B cell (primary cell): Measurements from ENCODE around the gene PRR7. TPM values are rescaled to one million over a fixed set of nuclear protein-coding genes. Genes with fewer than 3 reads are reported as not detected.

ENCODE experiments used
- ATAC-seq: fragments of 200-7000 bp; cut with Tn5 transposase; one replicate; pipeline ENCODE4 v1.10.0; 2021; ENCODE audit warnings: low read depth, mild to moderate bottlenecking, moderate number of reproducible peaks, moderate library complexity
- CTCF ChIA-PET: fragments of 350-600 bp; sonication (Branson Sonifier 250); formaldehyde crosslinking; loops from one replicate; lab custom pipeline; 2021; ENCODE audit warnings: antibody characterized with exemption, inconsistent platforms; lab: Charles Lee
- POLR2A ChIA-PET: fragments of 350-600 bp; sonication (Branson Sonifier 250); formaldehyde crosslinking; loops from one replicate; lab custom pipeline; 2021; ENCODE audit warnings: antibody characterized with exemption; lab: Charles Lee
- DNase-seq: peaks from one replicate; pipeline ENCODE4 v3.0.0; 2013
- H2AFZ ChIP-seq: 2 replicates; pipeline ENCODE4 v1.6.1; 2012; ENCODE audit warnings: mild to moderate bottlenecking, low read depth, low read length; ENCODE audit not compliant: insufficient read depth, poor library complexity, severe bottlenecking
- H3K27ac ChIP-seq, 2 donors: 1 replicate in 1 of 2; 2 replicates in 1 of 2; pipeline ENCODE4 v1.5.1; 2012 to 2013; ENCODE audit warnings: low read length in 2 of 2, mild to moderate bottlenecking in 2 of 2, moderate library complexity in 1 of 2
- H3K27me3 ChIP-seq, 4 experiments: fragments of 200-600 bp in 1 of 4; sonication (generic) in 1 of 4; replicated peaks in 1 of 4; 1 replicate in 2 of 4; 2 replicates in 2 of 4; pipeline versions ENCODE4 v1.6.1 to v1.7.0; 2013 to 2016; ENCODE audit warnings: low read length in 3 of 4, mild to moderate bottlenecking in 2 of 4, mixed read lengths in 1 of 4, moderate library complexity in 1 of 4; ENCODE audit not compliant: insufficient read depth in 4 of 4, control insufficient read depth in 3 of 4; ENCODE audit errors: control extremely low read depth in 1 of 4
- H3K36me3 ChIP-seq, 2 experiments: replicated peaks in 1 of 2; 1 replicate in 1 of 2; 2 replicates in 1 of 2; pipeline versions ENCODE4 v1.6.1 to v1.7.1; 2013; ENCODE audit warnings: low read length in 1 of 2; ENCODE audit not compliant: insufficient read depth in 2 of 2, control insufficient read depth in 1 of 2; ENCODE audit errors: control extremely low read depth in 1 of 2, extremely low read depth in 1 of 2
- H3K4me1 ChIP-seq, 2 donors: fragments of 200-600 bp in 1 of 2; sonication (generic) in 1 of 2; 1 replicate in 1 of 2; 2 replicates in 1 of 2; pipeline versions ENCODE4 v1.5.1 to v1.6.1; 2013 to 2017; ENCODE audit warnings: low read length in 2 of 2; ENCODE audit not compliant: control insufficient read depth in 2 of 2, insufficient read depth in 2 of 2
- H3K4me2 ChIP-seq: replicated peaks from 2 replicates; pipeline ENCODE3; 2012; ENCODE audit warnings: mild to moderate bottlenecking, low read depth, low read length; ENCODE audit not compliant: poor library complexity, severe bottlenecking
- H3K4me3 ChIP-seq, 5 experiments: fragments of 200-600 bp in 1 of 5; sonication (generic) in 1 of 5; 1 replicate in 3 of 5; 2 replicates in 2 of 5; pipeline versions ENCODE4 v1.5.1 to v1.7.0; 2011 to 2016; ENCODE audit warnings: low read length in 4 of 5, mild to moderate bottlenecking in 4 of 5, low read depth in 2 of 5, control low read depth in 1 of 5, moderate library complexity in 1 of 5; ENCODE audit not compliant: insufficient read depth in 1 of 5; ENCODE audit errors: control extremely low read depth in 1 of 5, extremely low read depth in 1 of 5
- H3K79me2 ChIP-seq: fragments of 200-600 bp; sonication (generic); one replicate; pipeline ENCODE4 v1.6.0; 2016; ENCODE audit warnings: low read length; ENCODE audit not compliant: control insufficient read depth, insufficient read depth
- H3K9ac ChIP-seq: fragments of 200-600 bp; sonication (generic); 2 replicates; pipeline ENCODE4 v1.6.1; 2017; ENCODE audit warnings: mild to moderate bottlenecking, low read length, moderate library complexity
- H3K9me3 ChIP-seq, 3 donors: one replicate each; pipeline versions ENCODE4 v1.6.1 to v1.7.1; 2013; ENCODE audit warnings: low read length in 2 of 3; ENCODE audit not compliant: control insufficient read depth in 2 of 3, insufficient read depth in 1 of 3; ENCODE audit errors: control extremely low read depth in 1 of 3
- H4K20me1 ChIP-seq: 2 replicates; pipeline ENCODE4 v1.6.0; 2012; ENCODE audit warnings: mild to moderate bottlenecking, low read length; ENCODE audit not compliant: insufficient read depth, control insufficient read depth, poor library complexity, severe bottlenecking
- H3K27ac Mint-ChIP-seq: one replicate; pipeline ENCODE4 v1.8.0; 2021; ENCODE audit warnings: mixed read lengths
- H3K27me3 Mint-ChIP-seq: one replicate; pipeline ENCODE4 v1.8.0; 2021; ENCODE audit warnings: mixed read lengths
- H3K4me1 Mint-ChIP-seq: one replicate; pipeline ENCODE4 v1.8.0; 2021; ENCODE audit warnings: mixed read lengths
- H3K4me3 Mint-ChIP-seq: one replicate; pipeline ENCODE4 v1.8.0; 2021; ENCODE audit warnings: mixed read lengths
- H3K9me3 Mint-ChIP-seq: one replicate; pipeline ENCODE4 v1.8.0; 2022; ENCODE audit warnings: mixed read lengths; ENCODE audit not compliant: insufficient read depth
- EZH2 ChIP-seq: IDR thresholded peaks from 2 replicates; pipeline ENCODE4 v1.6.1; 2012; ENCODE audit warnings: borderline replicate concordance, low read depth, mild to moderate bottlenecking, moderate library complexity, low read length; ENCODE audit not compliant: insufficient read depth, poor library complexity, severe bottlenecking
- WGBS: methylation state at CpG from one replicate; pipeline ENCODE4 v1.1.5; 2013; ENCODE audit warnings: missing lambda C conversion rate; ENCODE audit not compliant: insufficient coverage; 5-methylcytosine and 5-hydroxymethylcytosine counted together
- intact Hi-C: fragments of 100-400 bp; cut with micrococcal nuclease; formaldehyde crosslinking; loops from one replicate; pipeline ENCODE4 v1.10.0; 2022
- polyA plus RNA-seq: library from polyadenylated mRNA; depleted of rRNA; stranded (reverse); fragments of >200 nt; gene quantifications from 2 replicates; pipeline ENCODE4 v1.2.3, GENCODE V29; 2012
- total RNA-seq, 2 donors: library from RNA; stranded (reverse); fragments of 120-200 nt in 1 of 2; gene quantifications; 1 replicate in 1 of 2; 2 replicates in 1 of 2; pipeline versions ENCODE4 v1.2.3 to v1.2.4, GENCODE V29; 2013 to 2022
- TF ChIP-seq, protein P1 (sequence below): fragments of 200-600 bp; IDR thresholded peaks from one replicate; pipeline ENCODE4 v1.8.0; 2022; ENCODE audit warnings: antibody characterized with exemption, mild to moderate bottlenecking

The PRR7 gene
- total and polyA plus RNA-seq, 2 donors (not counting 1 experiment from before 2014, with no cell fraction given), result 4.8 to 84.4 TPM

DNA sequence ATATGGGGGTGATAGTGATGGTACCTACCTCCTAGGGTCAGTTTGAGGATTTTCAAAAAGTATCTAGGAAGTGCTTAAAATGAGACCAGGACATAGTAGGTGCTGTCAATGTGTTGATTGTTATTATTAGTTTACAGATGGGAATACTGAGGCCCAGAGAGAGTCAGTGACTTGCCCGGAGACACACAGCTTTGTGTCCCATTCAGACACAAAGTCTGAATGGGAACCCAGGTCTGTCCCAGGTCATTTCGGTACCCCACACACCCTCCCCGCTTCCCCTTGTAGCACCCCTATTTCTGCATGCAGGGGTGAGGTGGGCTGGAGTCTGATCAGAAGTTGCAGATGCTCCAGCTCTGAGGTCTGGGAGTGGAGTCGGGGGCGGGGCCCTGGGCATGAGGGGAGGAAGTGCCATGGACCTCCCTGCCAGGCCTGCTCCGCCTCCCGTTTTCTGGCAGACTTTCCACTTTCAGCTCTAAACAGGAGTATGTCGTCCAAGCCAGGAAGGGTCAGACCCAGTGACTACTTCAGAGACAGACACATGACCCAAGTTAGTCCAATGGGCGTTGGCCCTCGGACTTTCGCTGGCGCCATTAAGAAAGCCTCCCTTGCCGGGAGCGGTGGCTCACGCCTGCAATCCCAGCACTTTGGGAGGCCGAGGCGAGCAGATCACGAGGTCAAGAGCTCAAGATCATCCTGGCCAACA lies 30.1 kb downstream of the PRR7 start:
- Histone ChIP-seq H2AFZ (no peak overlapping the region), H3K36me3 (no peaks in the 10 kb centered on the region), H3K27ac (no peak overlapping the region), H4K20me1 (peaks cover 11% of the 10 kb centered on the region), H3K4me3 (no peak overlapping the region), H3K9ac (no peak overlapping the region), H3K79me2 (no peaks in the 10 kb centered on the region), H3K4me1 (peaks cover 21 to 34% of the 10 kb centered on the region in 2 donors), H3K9me3 (no peaks in the 10 kb centered on the region), H3K4me2 (no peak overlapping the region), H3K27me3 (peaks cover 0 to 17% (median 7%) of the 10 kb centered on the region in 4 experiments)
- ATAC-seq, result no peak
- Mint-ChIP-seq H3K27me3 (peaks cover 5% of the 10 kb centered on the region), H3K4me3 (no peak overlapping the region), H3K9me3 (no peaks in the 10 kb centered on the region), H3K27ac (no peak overlapping the region), H3K4me1 (peaks cover 35% of the 10 kb centered on the region)
- CTCF ChIA-PET, result interaction anchor here (1.2 to 2.7 kb wide), 2 partner anchors 19 to 25 kb away, joined by 3 to 12 read pairs; no protein-coding TSS in a partner anchor
- TF ChIP-seq, protein P1, sequence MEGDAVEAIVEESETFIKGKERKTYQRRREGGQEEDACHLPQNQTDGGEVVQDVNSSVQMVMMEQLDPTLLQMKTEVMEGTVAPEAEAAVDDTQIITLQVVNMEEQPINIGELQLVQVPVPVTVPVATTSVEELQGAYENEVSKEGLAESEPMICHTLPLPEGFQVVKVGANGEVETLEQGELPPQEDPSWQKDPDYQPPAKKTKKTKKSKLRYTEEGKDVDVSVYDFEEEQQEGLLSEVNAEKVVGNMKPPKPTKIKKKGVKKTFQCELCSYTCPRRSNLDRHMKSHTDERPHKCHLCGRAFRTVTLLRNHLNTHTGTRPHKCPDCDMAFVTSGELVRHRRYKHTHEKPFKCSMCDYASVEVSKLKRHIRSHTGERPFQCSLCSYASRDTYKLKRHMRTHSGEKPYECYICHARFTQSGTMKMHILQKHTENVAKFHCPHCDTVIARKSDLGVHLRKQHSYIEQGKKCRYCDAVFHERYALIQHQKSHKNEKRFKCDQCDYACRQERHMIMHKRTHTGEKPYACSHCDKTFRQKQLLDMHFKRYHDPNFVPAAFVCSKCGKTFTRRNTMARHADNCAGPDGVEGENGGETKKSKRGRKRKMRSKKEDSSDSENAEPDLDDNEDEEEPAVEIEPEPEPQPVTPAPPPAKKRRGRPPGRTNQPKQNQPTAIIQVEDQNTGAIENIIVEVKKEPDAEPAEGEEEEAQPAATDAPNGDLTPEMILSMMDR, result no peak
- TF ChIP-seq EZH2, result no peak
- intact Hi-C loops, result no loop called here
- POLR2A ChIA-PET, result no interaction called here
- 98% methylated on average over 14 of the region's 18 CpGs for WGBS
- no peak for DNase-seq
